Heart right ventricle (tissue), 16 donors: ENCODE measurements around the gene DGKB. TPM values are rescaled to one million over a fixed set of nuclear protein-coding genes. Genes with fewer than 3 reads are reported as not detected.

Experiments used
- ATAC-seq, 8 donors: fragments of 200-7000 bp; cut with Tn5 transposase; one replicate each; pipeline ENCODE4 v1.9.1; 2020; ENCODE audit warnings: mild to moderate bottlenecking in 8 of 8, moderate library complexity in 8 of 8, moderate number of reproducible peaks in 1 of 8
- DNase-seq, 2 donors: peaks; one replicate each; pipeline ENCODE4 v3.0.0-alpha.2; 2020
- H3K27ac ChIP-seq, 10 donors: fragments of 200-600 bp; sonication (generic) in 2 of 10; one replicate each; pipeline versions ENCODE4 v1.5.0 to v1.8.0; 2020 to 2022; ENCODE audit warnings: mild to moderate bottlenecking in 3 of 10
- H3K27me3 ChIP-seq, 7 donors: fragments of 200-600 bp; one replicate each; pipeline ENCODE4 v1.8.0; 2021 to 2022; ENCODE audit warnings: mild to moderate bottlenecking in 2 of 7
- H3K36me3 ChIP-seq, 9 donors: fragments of 200-600 bp; sonication (generic) in 1 of 9; one replicate each; pipeline versions ENCODE4 v1.5.0 to v1.8.0; 2020 to 2022; ENCODE audit warnings: mild to moderate bottlenecking in 2 of 9
- H3K4me1 ChIP-seq, 9 donors: fragments of 200-600 bp; sonication (generic) in 1 of 9; one replicate each; pipeline versions ENCODE4 v1.5.0 to v1.8.0; 2020 to 2022; ENCODE audit warnings: mild to moderate bottlenecking in 4 of 9
- H3K4me3 ChIP-seq, 10 donors: fragments of 200-600 bp; sonication (generic) in 2 of 10; one replicate each; pipeline versions ENCODE4 v1.5.0 to v1.8.0; 2020 to 2022; ENCODE audit warnings: mild to moderate bottlenecking in 7 of 10, moderate library complexity in 2 of 10
- H3K9me3 ChIP-seq, 11 donors: fragments of 200-600 bp in 10 of 11; sonication (generic) in 2 of 11; one replicate each; pipeline versions ENCODE4 v1.5.0 to v1.8.0; 2013 to 2022; ENCODE audit warnings: mild to moderate bottlenecking in 2 of 11, control low read depth in 1 of 11, moderate library complexity in 1 of 11
- WGBS, 2 donors: extraction: QIAGEN DNeasy Blood & Tissue Kit; methylation state at CpG; one replicate each; pipeline ENCODE4 v1.1.7; 2013; ENCODE audit warnings: inconsistent platforms in 1 of 2; 5-methylcytosine and 5-hydroxymethylcytosine counted together
- intact Hi-C, 10 donors: fragments of 100-400 bp; cut with DNase I; formaldehyde crosslinking; loops; one replicate each; pipeline versions ENCODE4 v1.11.1 to v1.14.2; 2022
- polyA plus RNA-seq, 2 donors: library from polyadenylated mRNA; stranded (reverse); fragments of 200-250 nt; gene quantifications; one replicate each; pipeline ENCODE4 v1.2.3, GENCODE V29; 2013
- total RNA-seq, 10 donors: library from RNA; stranded (reverse); fragmentation: NEBNext Ultra II Directional in 3 of 10; extraction: Animal tissue kit (Norgen Biotek cat#: 25700) in 3 of 10; gene quantifications; one replicate each; pipeline versions ENCODE4 v1.2.1 to v1.2.4, GENCODE V29; 2021 to 2023
- TF ChIP-seq, protein P1 (sequence below), 9 donors: fragments of 200-600 bp; sonication (generic) in 2 of 9; IDR thresholded peaks; one replicate each; pipeline versions ENCODE4 v1.5.0 to v1.8.0; 2021 to 2022; ENCODE audit warnings: antibody characterized with exemption in 9 of 9, mild to moderate bottlenecking in 5 of 9, moderate library complexity in 1 of 9
- donor health status: Arrhythmogenic right ventricular cardiomyopathy.
- donor health status: ischemic (EF 13 %, LVEDD 7.1; RV severe dilation, severe dysfunction).
- donor health status: healthy with polysubstance abuse.
- donor health status: DM: no; HTN: yes; CAD: no.
- donor health status: DM: no; HTN: no; CAD: no.
- donor health status: ischemic (EF 25% LVEDD 6.9; RV normal size, moderate dysfunction).
- donor health status: ischemic (EF 25% LVEDD 5.7; RV mildly dilated, moderate dysfunction).
- donor health status: healthy.
- donor health status: DM: yes; HTN: yes; CAD: no.
- donor health status: Ischemic cardiomyopathy.
- donor health status: ischemic (EF 35%, LVEDD 5.7; RV mildly dilated, moderate dysfunction).
- donor health status: nonischemic (EF 11% LVEDD 7.7; RV severe dilation, severe dysfunction).
- donor health status: DM: yes; HTN: yes; CAD: no.
- donor health status: PGD.
- donor health status: ischemic (EF 29% LVEDD 5.4; RV normal size, mild dysfunction).
- donor health status: nonischemic (EF 23%, LVEDD 6.1; RV moderate dilation, normal function).

DGKB gene
- total and polyA plus RNA-seq, 12 donors, result under 0.01 to 1.2 (median 0.77) TPM

- H3K36me3 ChIP-seq, result no peaks in the 10 kb centered on the region
- ATAC-seq, result no peak
- WGBS, 2 donors, result 73 to 94% methylated on average over 3 of the region's 3 CpGs
These were observed 521.7 kb downstream of the DGKB start for GRCh38 chr7:14380881-14381280.

DNA sequence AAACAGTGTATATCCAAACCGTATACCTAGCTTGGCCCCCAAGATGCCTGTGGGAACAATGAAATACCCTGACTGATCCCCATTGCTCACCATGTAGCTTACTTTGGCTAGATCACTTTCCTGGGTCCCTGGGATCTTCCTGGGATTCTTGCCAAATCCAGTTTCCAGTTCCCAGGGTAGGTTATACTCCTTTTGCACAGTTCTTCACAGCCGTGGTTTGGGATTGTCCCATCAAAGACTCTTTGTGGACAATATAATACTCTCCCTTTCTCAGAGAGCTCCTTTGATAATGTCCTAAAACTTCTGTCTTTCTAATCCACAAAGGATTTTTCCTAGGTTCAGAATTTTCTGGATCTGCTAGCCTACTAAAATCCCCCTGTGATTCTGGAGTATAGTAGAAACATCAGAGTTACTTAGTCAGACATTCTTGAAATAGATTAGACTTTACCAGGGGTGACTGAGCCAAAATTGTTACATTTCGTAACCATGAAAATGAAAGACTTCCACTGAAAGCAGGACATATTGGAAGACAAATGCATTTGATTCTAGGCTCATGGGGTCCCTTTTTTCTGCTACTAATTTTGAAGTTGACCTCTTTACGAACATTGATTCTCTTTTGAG is 524.8 kb downstream of the DGKB start:
- H3K27me3 ChIP-seq, result no peaks in the 10 kb centered on the region
- peak in 5 of 8 donors; percentile 46 to 78 (median 54) for ATAC-seq
- no peaks in the 10 kb centered on the region for H3K36me3 ChIP-seq
- H3K9me3 ChIP-seq, result no peaks in the 10 kb centered on the region
- TF ChIP-seq, protein P1, sequence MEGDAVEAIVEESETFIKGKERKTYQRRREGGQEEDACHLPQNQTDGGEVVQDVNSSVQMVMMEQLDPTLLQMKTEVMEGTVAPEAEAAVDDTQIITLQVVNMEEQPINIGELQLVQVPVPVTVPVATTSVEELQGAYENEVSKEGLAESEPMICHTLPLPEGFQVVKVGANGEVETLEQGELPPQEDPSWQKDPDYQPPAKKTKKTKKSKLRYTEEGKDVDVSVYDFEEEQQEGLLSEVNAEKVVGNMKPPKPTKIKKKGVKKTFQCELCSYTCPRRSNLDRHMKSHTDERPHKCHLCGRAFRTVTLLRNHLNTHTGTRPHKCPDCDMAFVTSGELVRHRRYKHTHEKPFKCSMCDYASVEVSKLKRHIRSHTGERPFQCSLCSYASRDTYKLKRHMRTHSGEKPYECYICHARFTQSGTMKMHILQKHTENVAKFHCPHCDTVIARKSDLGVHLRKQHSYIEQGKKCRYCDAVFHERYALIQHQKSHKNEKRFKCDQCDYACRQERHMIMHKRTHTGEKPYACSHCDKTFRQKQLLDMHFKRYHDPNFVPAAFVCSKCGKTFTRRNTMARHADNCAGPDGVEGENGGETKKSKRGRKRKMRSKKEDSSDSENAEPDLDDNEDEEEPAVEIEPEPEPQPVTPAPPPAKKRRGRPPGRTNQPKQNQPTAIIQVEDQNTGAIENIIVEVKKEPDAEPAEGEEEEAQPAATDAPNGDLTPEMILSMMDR (IDR thresholded peaks at IDR 0.05), result no peak
- WGBS, 2 donors, result 62 to 71% methylated on average over 4 of the region's 4 CpGs
- peaks cover 0 to 10% (median 6%) of the 10 kb centered on the region in 9 donors for H3K4me1 ChIP-seq
- no peak overlapping the region for H3K4me3 ChIP-seq
- no peak for DNase-seq
- H3K27ac ChIP-seq, result peak overlapping the region in 4 of 10 donors; percentile 4 to 46 (median 16)
- intact Hi-C loops, result no loop called here

More at GRCh38 chr7:14380881-14381280, 521.7 kb downstream of the DGKB start:
- no peaks in the 10 kb centered on the region for H3K9me3 ChIP-seq
- no peaks in the 10 kb centered on the region for H3K27me3 ChIP-seq
- TF ChIP-seq, protein P1 (IDR thresholded peaks at IDR 0.05), result no peak
- no peak overlapping the region for H3K27ac ChIP-seq
- intact Hi-C loops, result no loop called here
- no peak for DNase-seq
- H3K4me3 ChIP-seq, result no peak overlapping the region
- peaks cover 0 to 10% (median 6%) of the 10 kb centered on the region in 9 donors for H3K4me1 ChIP-seq

DNA sequence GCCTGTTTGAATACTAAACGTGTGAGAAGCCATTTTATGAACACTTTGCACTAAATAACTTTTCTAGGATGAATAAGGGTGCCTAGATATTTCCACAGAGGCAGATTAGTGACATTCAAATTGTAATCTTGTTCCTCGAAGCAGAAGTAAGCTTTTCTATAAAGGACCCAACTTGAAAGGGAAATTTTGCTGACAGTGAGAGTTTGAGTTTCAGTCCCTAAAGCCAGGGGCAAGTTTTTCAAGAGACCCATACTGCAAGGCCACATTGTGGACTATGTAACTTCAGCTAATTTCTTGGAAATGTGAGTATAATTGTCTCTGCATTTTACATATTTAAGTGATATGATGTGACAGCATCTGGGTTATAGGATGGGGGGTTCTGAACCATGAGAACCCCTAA is 525.8 kb downstream of the DGKB start:
- WGBS, 2 donors, result 57 to 72% methylated on average over 2 of the region's 2 CpGs
- Histone ChIP-seq H3K36me3 (no peaks in the 10 kb centered on the region), H3K4me3 (no peak overlapping the region), H3K27me3 (no peaks in the 10 kb centered on the region), H3K9me3 (no peaks in the 10 kb centered on the region), H3K27ac (no peak overlapping the region), H3K4me1 (peaks cover 0 to 10% (median 6%) of the 10 kb centered on the region in 9 donors)
- ATAC-seq, result no peak
- DNase-seq, result no peak
- TF ChIP-seq, protein P1 (IDR thresholded peaks at IDR 0.05), result no peak
- intact Hi-C loops, result no loop called here

GRCh38 chr7:14375998-14376397 is 526.6 kb downstream of the DGKB start:
- Histone ChIP-seq H3K36me3 (no peaks in the 10 kb centered on the region), H3K27me3 (no peaks in the 10 kb centered on the region), H3K4me3 (no peak overlapping the region), H3K4me1 (peaks cover 0 to 10% (median 6%) of the 10 kb centered on the region in 9 donors), H3K9me3 (no peaks in the 10 kb centered on the region), H3K27ac (no peak overlapping the region)
- DNase-seq (no peak), ATAC-seq (no peak)
- WGBS, 2 donors, result 67 to 94% methylated on average over 2 of the region's 2 CpGs
- intact Hi-C loops, result no loop called here
- TF ChIP-seq, protein P1 (IDR thresholded peaks at IDR 0.05), result no peak
